Ecto neural progenitor cell (in vitro differentiated cells): Measurements from ENCODE around the gene TUBB6.

Experiments
- DNase-seq: peaks from one replicate; pipeline ENCODE4 v3.0.0-alpha.2; 2018; ENCODE audit warnings: low spot score

TUBB6 gene

DNA sequence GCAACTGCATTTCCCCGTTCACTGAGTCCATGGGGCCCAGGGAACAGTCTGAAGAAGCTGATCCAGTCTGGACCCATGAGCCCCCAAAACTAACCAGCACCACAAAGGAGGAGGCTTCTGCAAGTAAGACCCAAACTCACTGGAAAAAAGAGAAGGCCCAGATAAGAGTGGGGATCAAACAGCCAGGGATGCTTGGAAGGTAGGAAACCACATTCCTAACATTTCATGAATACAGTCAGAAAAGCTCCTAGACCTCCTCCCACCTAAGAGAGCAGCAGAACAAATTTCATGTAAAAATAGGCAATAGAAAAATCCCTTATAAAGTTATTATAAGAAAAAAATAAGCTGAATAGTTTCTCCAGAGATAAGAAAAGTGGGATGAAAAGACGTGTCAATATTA, 30.3 kb downstream of the TUBB6 start:
- no peak for DNase-seq

DNA sequence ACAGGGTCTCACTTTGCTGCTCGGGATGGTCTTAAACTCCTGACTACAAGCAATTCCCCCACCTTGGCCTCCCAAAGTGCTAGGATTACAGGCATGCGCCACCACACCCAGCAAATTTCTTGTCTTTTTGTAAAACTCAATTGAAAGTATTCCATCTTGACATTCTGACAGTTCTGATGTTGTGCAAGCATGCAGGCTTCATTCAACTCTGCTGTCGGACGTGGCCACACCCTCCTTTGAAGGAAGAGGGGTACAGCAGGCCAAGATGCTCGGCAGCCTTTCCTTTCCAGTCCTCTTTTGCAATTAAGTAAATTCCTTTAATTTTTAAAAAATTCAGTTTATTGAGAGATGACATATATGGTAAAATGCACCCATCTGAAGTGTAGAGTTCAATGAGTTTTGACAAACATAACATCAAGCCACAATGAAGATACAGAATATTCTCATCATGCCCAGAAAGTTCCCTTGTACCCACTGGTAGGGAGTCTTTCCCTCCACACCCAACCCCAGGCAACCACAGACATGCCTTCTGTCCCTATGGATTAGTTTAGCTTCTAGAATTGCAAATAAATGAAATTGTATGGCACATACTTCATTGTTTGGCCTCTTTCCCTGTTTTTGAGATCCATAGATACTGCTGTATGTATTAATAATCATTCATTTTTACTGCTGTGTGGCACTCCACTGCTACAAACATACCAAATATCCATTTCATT, 33.1 kb downstream of the TUBB6 start:
- no peak for DNase-seq

DNA sequence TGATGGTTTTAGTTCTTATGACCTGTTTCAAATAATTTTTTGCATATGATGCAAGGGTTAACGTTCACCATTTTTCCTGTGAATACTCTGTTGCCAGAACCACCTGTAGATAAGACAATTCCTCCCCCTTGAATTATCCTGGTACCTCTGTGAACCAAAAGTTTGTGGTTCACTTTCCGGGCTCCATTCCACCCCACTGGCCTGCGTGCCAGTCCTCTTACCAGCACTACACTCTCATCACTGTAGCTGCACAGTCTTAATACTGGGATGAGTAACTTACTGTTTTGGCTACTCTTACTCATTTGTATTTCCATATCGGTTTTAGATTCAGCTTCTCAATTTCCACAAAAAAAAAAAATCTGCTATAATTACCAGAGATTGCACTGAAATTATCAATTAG, 34.6 kb downstream of the TUBB6 start:
- no peak for DNase-seq

DNA sequence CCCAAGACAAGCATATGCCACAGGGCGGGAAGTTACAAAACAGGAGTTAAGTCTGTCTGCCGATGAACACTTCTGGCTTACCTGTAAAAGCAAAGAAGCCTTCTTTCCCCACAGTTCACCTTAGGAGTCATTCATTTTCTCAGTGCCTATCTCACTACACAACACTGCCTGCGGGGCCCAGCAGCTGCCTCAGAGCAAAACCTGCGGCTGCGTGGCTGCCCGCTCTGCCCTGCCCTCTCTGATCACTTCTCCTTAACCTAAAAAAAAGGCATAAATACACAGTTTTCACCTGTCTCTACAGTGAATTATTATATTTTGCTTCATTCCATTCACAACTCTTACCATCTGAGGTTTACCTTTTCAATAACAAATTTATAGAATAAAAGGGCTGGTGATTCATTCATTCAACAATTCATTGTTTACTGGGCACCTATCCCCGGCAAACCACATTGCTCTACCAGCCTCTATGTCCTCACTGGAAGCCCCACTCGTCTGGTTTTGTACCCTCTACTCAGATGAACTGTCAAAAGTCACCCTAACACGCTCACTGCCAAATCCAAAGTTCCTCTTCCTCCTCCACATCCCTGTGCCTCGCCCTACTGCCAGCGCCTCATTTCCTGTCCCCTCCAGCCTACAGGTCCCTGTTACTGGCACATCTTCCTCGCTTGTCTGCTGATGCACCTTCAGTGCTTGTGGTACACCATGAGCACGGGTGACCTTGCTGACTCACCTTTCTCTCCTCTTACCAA, 37.6 kb downstream of the TUBB6 start:
- DNase-seq: no peak

DNA sequence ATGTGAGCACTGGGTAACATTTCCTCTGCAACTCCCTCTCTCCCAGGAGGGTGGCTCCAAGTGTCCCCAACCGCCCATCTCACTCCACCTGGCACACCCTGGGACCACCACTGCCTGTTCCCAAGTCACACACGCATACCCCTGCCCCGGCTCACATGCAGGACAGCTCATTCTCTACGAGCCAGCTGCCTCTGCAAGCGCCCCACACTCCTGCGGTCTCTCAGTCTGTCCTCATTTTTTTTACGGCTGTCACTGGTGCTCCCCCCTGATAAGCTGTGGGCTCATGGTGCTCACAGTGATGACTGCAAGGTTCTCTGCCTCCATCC, 38.2 kb downstream of the TUBB6 start:
- DNase-seq: no peak

DNA sequence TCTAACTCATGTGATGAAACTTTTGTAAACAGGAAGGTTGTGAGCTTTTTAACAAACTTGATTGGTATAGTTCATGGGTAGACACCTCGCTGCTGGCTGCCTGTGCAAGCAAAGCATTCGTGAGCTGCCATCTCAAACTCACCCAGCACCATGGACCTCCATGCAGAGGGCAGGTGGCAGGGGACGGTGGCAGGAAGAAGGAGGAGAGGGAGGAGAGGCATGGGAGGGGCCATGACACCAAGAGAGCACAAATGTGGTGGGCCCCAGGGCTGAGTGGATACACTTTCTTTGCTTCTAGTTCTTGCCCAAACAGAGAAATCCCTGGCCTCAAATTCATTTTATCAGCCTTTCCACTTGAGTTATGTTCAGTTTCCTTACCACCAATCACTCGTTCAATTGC, 39.9 kb downstream of the TUBB6 start:
- no peak for DNase-seq

DNA sequence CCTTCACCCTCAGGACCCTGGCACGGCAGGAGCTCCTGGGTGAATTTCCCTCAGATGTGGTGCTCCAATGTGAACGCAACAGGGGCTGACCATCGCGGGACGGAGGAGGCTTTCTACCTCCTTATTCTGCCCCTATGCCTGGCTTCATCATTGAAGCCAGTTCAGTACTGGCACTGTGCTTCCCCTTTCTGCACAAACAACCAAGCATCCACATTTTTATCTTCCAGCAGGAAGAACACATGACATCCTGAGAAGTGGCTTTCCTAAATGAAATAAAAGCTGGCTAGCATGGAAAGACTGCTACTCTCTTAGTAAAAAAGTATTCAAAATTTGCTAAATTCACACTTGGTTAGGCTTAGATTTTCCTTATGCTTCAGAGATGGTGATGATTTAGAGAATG, 44.1 kb downstream of the TUBB6 start:
- no peak for DNase-seq

DNA sequence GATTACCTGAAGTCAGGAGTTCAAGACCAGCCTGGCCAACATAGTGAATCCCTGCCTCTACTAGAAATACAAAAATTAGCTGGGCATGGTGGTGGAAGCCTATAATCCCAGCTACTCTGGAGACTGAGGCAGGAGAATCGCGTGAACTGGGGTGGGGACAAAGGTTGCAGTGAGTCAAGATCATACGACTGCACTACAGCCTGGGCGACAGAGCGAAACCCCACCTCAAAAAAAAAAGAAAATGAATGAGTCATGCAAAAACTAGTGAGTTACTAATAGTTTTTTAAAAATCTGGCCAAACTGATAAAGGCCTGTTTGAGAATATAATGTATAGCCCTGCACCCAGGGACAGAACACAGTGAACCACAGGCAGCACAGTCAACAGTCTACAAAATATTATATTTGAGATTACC, 51.5 kb downstream of the TUBB6 start:
- DNase-seq: no peak

DNA sequence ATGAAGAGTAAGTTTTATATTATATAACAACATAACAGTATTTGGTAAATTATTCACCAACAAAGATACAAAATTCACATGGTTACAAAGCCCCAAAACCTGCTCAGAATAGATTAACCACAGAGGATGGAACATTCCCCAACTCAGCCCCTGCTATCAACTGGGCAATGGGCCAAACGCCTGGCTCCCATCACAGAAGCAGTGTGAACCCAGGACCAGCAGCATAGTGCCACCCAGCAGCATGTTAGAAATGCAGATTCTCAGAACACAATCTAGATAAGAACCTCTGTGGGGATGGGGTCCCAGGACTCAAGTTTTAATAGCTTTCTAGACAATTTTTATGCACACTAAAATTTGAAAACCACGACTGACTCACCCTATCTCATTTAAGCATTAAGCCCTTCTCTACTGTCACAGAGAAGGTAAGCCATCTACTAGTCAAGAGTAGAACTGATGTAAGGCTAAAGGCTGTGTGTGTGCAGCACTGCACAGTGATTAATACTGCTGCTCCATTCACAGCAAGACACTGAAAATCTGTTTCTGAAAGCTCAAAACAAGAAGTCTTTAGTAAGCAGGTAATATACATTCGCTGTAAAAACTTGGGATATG, 53.8 kb downstream of the TUBB6 start:
- DNase-seq: no peak

DNA sequence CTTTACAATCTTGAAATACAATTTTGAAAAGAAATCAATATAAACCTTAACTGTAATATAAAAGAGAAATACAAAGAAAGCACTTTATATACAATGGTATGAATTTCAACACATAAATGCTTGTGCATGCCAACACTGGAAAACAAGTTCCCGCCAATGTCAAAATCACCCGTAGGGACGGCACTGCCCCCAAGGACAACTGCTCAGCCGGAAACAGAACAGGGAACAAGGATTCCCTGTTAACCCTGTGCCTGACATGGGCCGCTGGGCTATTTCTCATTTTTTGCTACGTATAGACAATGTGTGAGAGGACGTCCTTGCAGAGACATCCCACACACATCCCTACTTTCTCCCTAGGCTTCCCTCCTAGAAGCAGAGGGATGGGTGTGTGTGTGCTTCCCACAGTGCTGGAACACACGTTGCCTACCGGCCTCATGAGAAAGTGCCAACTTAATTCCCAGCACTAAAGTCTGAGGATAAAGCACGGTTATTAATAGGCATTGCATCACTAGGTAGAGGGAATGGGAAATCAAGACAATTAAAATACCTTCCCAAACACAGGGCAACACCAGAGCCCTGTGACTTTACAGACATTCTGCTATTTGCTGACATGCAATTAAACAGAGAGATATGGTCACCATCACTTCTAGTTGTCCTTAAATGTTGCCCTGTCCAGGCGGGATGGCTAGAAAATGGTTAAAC, 54.6 kb downstream of the TUBB6 start:
- no peak for DNase-seq

DNA sequence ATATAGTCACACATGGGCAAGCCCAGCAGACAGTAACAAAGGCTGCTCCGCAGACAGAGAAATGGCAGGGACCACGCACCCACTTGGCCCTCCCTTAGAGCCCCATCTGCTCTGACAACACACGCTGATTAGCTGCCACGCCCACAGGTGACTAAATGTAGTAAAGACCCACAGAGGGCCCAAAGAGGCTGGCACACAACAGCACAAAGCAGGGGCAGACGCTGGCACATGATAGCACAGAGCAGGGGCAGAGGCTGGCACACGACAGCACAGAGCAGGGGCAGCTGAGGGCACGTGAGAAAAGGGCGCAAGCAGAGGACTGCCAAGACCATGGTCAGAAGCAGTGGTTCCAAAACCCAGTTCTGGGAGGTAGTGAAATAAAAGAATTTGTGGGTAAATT, 58.3 kb downstream of the TUBB6 start:
- DNase-seq: no peak

DNA sequence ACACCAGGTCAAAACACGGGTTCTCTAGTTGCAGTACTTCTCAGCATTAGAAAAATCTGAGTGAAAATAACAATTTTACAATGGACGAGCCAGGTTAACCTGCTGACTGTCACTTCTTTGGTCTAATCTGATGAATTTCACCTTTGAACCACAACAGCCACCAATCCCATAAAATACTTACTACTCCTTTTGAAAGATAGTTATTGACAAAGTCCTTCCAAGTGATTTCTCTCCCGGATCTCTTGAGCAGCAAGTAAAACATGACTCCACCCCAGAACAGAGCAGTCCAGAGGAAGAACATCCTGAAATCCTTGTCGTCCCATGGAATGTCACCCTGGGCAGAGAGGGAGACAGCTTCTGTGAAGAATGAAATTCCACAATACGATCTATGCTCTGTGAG, 58.7 kb downstream of the TUBB6 start:
- no peak for DNase-seq

DNA sequence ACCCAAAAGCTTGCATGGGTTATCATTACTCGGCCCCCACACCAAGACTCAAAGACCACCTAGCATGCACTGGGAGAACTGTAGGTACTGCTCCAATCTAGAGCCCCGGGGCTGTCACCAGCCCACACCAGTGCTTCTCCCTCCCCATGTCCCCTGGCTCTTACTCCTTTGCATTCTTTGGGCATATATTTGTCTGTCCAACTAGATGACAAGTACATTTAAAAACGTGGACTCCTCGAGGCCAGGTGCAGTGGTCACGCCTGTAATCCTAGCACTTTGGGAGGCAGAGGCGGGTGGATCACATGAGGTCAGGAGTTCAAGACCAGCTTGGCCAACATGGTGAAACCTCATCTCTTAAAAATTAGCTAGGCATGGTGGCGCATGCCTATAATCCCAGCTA, 61.2 kb downstream of the TUBB6 start:
- DNase-seq: no peak

DNA sequence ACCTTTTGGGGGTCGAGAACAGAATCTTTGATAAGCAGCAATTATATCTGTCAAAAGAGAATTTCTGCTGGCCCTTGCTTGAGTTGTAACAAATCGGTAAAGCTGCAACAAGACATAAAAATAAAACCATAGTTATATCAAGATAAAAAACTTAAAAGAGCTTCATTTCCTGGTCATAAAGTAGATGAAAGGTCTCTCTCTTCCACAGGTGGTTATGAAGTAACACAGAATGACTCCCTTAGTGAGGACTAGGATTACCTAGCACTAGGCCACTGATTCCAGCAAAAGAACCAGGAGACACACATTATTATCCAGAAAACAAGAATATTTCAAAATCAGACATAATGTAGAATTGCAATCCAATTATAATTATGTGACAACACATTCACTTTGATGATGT, 63.5 kb downstream of the TUBB6 start:
- DNase-seq: no peak

DNA sequence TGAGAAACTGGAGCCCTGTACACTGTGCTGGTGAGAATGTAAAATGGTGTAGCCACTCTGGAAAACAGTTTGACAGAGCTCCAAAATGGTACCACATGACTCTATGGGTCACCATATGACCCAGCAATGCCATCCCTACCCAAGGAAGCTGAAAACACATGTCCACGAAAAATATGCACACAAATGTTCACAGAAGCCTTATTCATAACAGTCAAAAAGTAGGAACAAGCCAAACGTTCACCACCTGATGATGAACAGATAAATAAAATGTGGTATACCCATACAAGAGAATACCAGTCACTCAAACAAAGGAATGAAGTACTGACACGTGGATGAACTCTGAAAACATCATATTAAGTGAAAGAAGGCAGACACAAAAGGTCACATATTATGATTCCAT, 64.4 kb downstream of the TUBB6 start:
- no peak for DNase-seq

DNA sequence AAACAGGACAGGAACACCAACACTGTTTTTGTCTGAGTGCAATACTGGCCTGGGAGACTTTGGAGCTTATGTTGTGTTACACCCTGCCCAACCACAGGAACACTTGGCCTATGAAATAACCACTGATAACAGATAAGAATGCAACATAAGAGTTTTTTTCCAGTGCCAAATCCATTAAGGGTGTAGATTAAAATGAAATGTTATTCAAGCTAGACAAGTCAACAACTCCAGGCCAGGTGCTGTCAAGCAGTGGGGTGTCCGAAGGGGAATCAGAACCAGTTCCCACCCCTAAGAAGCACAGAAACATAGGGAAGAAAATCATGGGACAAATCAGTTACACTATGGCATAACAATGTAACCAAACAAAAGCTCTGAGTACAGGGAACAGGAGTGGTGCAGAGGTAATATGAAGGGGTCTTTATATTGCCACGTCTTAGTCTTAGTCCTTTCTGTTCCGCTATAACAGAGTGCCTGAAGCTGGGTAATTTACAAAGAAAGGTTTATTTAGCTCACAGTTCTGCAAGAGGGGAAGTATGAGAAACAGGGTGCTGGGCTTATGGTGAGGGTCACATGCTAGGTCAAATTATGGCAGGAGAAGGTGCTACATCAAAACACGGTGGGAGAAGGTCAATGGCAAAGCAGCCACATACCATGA, 65.2 kb downstream of the TUBB6 start:
- no peak for DNase-seq

DNA sequence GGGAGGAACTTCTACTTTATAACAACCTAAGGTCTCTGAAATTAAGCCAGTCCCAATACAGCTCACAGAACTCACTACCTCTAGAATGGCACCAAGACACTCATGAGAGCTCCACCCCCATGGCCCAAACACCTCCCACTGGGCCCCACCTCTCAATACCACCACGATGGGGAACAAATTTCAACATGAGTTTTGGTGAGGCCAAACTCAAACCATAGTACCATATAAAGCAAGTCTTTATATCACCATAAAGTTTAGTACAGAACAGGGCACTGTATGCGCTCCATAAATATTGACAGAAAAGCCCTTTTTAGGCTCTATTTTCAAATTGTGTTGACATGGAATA, 65.7 kb downstream of the TUBB6 start:
- DNase-seq: no peak

DNA sequence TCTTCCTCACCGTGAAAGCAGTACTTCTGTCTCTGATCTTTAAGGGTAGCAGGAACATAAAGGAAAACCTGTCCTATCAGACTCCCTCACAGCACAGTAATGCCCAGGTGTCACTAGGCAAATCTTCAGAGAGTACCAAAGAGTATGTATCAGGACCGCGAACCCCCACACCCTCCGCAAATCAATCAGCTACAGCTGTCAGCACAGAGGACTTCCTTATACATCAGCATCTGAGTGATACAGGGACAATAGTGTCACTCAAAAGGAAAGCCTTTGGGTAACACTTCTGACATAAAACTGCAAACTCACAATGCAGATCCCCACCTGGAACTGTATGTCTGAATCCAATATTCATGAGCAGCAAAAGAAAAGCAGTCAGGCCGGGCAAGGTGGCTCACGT, 66.4 kb downstream of the TUBB6 start:
- DNase-seq: no peak
